PC-3 (cell line): Measurements from ENCODE around the gene RALA.

Experiments used
- EZH2 ChIP-seq: fragments of 300-600 bp; sonication (generic); IDR thresholded peaks from one replicate; pipeline ENCODE4 v1.6.1; 2017; ENCODE audit warnings: antibody characterized with exemption, mild to moderate bottlenecking, low read length; ENCODE audit not compliant: unreplicated experiment
- EZH2phosphoT487 ChIP-seq: fragments of 300-600 bp; sonication (generic); IDR thresholded peaks from 2 replicates; pipeline ENCODE4 v1.6.1; 2018; ENCODE audit warnings: mild to moderate bottlenecking, antibody characterized with exemption, low read length, borderline replicate concordance
- TF ChIP-seq, protein P1 (sequence below): fragments of 300-600 bp; sonication (generic); conservative IDR thresholded peaks from 2 replicates; pipeline ENCODE4 v1.5.1; 2017; ENCODE audit warnings: antibody characterized with exemption, low read depth, mild to moderate bottlenecking, low read length

DNA sequence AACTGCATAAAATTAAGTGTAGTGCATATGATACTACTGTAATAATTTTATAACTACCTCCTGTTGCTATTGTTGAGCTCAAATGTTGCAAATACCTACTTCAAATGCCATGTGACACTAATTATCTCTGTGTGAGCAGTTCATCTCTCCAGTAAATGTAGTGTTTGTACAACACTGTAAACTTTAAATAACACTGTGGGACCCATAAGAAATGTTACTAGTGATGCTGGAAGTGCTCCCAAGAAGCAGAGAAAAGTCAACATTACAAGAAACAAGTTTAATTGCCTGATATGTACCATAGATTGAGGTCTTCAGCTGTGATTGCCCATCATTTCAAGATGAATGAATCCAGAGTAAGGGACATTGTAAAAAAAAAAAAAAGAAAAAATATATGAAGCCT lies 39.9 kb downstream of the RALA start:
- TF ChIP-seq, protein P1, sequence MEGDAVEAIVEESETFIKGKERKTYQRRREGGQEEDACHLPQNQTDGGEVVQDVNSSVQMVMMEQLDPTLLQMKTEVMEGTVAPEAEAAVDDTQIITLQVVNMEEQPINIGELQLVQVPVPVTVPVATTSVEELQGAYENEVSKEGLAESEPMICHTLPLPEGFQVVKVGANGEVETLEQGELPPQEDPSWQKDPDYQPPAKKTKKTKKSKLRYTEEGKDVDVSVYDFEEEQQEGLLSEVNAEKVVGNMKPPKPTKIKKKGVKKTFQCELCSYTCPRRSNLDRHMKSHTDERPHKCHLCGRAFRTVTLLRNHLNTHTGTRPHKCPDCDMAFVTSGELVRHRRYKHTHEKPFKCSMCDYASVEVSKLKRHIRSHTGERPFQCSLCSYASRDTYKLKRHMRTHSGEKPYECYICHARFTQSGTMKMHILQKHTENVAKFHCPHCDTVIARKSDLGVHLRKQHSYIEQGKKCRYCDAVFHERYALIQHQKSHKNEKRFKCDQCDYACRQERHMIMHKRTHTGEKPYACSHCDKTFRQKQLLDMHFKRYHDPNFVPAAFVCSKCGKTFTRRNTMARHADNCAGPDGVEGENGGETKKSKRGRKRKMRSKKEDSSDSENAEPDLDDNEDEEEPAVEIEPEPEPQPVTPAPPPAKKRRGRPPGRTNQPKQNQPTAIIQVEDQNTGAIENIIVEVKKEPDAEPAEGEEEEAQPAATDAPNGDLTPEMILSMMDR = no peak
- TF ChIP-seq EZH2 = no peak
- no peak for TF ChIP-seq EZH2phosphoT487
